Thoracic aorta (tissue), 2 donors: ENCODE measurements around the gene ALAD. TPM values are rescaled to one million over a fixed set of nuclear protein-coding genes. Genes with fewer than 3 reads are reported as not detected.

Experiments
- ATAC-seq: fragments of 150-250 bp; one replicate; pipeline ENCODE4 v1.8.0; 2017; ENCODE audit warnings: low read depth; ENCODE audit not compliant: insufficient number of reproducible peaks, low FRiP score
- DNase-seq: peaks from one replicate; pipeline ENCODE4 v3.0.0-alpha.2; 2020; ENCODE audit warnings: low spot score
- H3K27ac ChIP-seq, 2 donors: fragments of 200-600 bp; sonication (generic); 1 replicate in 1 of 2; 2 replicates in 1 of 2; pipeline ENCODE4 v1.5.1; 2016; ENCODE audit warnings: mild to moderate bottlenecking in 2 of 2, moderate library complexity in 2 of 2
- H3K27me3 ChIP-seq: fragments of 200-600 bp; sonication (generic); replicated peaks from 2 replicates; pipeline ENCODE4 v1.6.0; 2016; ENCODE audit warnings: mild to moderate bottlenecking; ENCODE audit not compliant: insufficient read depth
- H3K36me3 ChIP-seq: fragments of 200-600 bp; sonication (generic); one replicate; pipeline ENCODE4 v1.5.1; 2016
- H3K4me1 ChIP-seq, 2 donors: fragments of 200-600 bp; sonication (generic); 1 replicate in 1 of 2; 2 replicates in 1 of 2; pipeline versions ENCODE4 v1.5.1 to v1.6.0; 2016; ENCODE audit warnings: low read depth in 2 of 2, mild to moderate bottlenecking in 1 of 2; ENCODE audit not compliant: control insufficient read depth in 1 of 2
- H3K4me3 ChIP-seq: fragments of 200-600 bp; sonication (generic); 2 replicates; pipeline ENCODE4 v1.5.1; 2016; ENCODE audit warnings: mild to moderate bottlenecking
- H3K9me3 ChIP-seq: fragments of 200-600 bp; sonication (generic); 2 replicates; pipeline ENCODE4 v1.5.1; 2016
- CTCF ChIP-seq: fragments of 200-600 bp; sonication (generic); IDR thresholded peaks from one replicate; pipeline ENCODE4 v1.5.1; 2019; ENCODE audit warnings: antibody characterized with exemption
- total RNA-seq, 2 donors: library from RNA; depleted of rRNA; stranded (reverse); fragments of >200 nt; gene quantifications; one replicate each; pipeline versions ENCODE4 v1.1.0 to v1.2.3, GENCODE V29; 2016

ALAD gene
- total RNA-seq, 2 donors from 2014 or later = 23.0 to 26.0 TPM

GRCh38 chr9:113375057-113376023 is 25.7 kb downstream of the ALAD start:
- Histone ChIP-seq H3K27me3 (no peaks in the 10 kb centered on the region), H3K9me3 (no peaks in the 10 kb centered on the region), H3K36me3 (peaks cover 18% of the 10 kb centered on the region), H3K4me3 (peak overlapping the region; percentile 100), H3K27ac (no peak overlapping the region), H3K4me1 (peaks cover 4 to 25% of the 10 kb centered on the region in 2 donors)
- ATAC-seq = no peak
- DNase-seq = no peak
- TF ChIP-seq CTCF = no peak

- ATAC-seq = no peak
- H3K27me3 ChIP-seq = no peaks in the 10 kb centered on the region
- H3K4me3 ChIP-seq = no peak overlapping the region
- H3K9me3 ChIP-seq = no peaks in the 10 kb centered on the region
- peaks cover 18% of the 10 kb centered on the region for H3K36me3 ChIP-seq
- H3K27ac ChIP-seq = no peak overlapping the region
- no peak for TF ChIP-seq CTCF
- peaks cover 4 to 25% of the 10 kb centered on the region in 2 donors for H3K4me1 ChIP-seq
- DNase-seq = no peak
Observed at GRCh38 chr9:113373676-113374392, 27.2 kb downstream of the ALAD start.

- no peak for DNase-seq
Observed at GRCh38 chr9:113373256-113373655, 27.8 kb downstream of the ALAD start.

GRCh38 chr9:113372059-113372458 is 29.0 kb downstream of the ALAD start:
- Histone ChIP-seq H3K36me3 (peaks cover 18% of the 10 kb centered on the region), H3K4me1 (peaks cover 0 to 25% of the 10 kb centered on the region in 2 donors), H3K4me3 (no peak overlapping the region), H3K27ac (no peak overlapping the region), H3K27me3 (no peaks in the 10 kb centered on the region), H3K9me3 (no peaks in the 10 kb centered on the region)
- DNase-seq (no peak), ATAC-seq (no peak)
- TF ChIP-seq CTCF = no peak

More at GRCh38 chr9:113373256-113373655, 27.8 kb downstream of the ALAD start:
- Histone ChIP-seq H3K4me1 (peaks cover 4 to 25% of the 10 kb centered on the region in 2 donors), H3K4me3 (no peak overlapping the region), H3K36me3 (peaks cover 18% of the 10 kb centered on the region), H3K27me3 (no peaks in the 10 kb centered on the region), H3K27ac (no peak overlapping the region), H3K9me3 (no peaks in the 10 kb centered on the region)
- TF ChIP-seq CTCF = no peak
- no peak for ATAC-seq

- no peak for DNase-seq
- peaks cover 18% of the 10 kb centered on the region for H3K36me3 ChIP-seq
- TF ChIP-seq CTCF = no peak
- no peak overlapping the region for H3K4me3 ChIP-seq
- no peak for ATAC-seq
- H3K27me3 ChIP-seq = no peaks in the 10 kb centered on the region
- no peak overlapping the region for H3K27ac ChIP-seq
- peaks cover 0 to 21% of the 10 kb centered on the region in 2 donors for H3K4me1 ChIP-seq
- no peaks in the 10 kb centered on the region for H3K9me3 ChIP-seq
Observed at GRCh38 chr9:113370806-113371325, 30.2 kb downstream of the ALAD start.
